ENCODE data around the gene HECTD2. TPM values are rescaled to one million over a fixed set of nuclear protein-coding genes. Genes with fewer than 3 reads are reported as not detected.
A peak's percentile ranks its signal among the peaks of the same experiment; 100 is the strongest.

HECTD2 gene
- total RNA-seq, 1 experiment from 2014 or later, result 5.2 TPM

GRCh38 chr10:91539930-91540329 is 129.8 kb downstream of the HECTD2 start:
- no peaks in the 10 kb centered on the region for H3K36me3 ChIP-seq (ENCODE audit: low read depth)
- intact Hi-C loops (cut with micrococcal nuclease; ENCODE audit: unreplicated experiment), result no loop called here
- H3K27me3 ChIP-seq (ENCODE audit: insufficient read depth, low read depth), result no peaks in the 10 kb centered on the region
- H3K27ac ChIP-seq, result no peak overlapping the region
- no TSS peak for BruUV-seq (replicated peaks)
- no peaks in the 10 kb centered on the region for H3K9me3 ChIP-seq (ENCODE audit: insufficient read depth, low read depth)
- ChIA-PET CTCF (interaction anchor here (0.7 kb wide), 1 partner anchor 129 kb away, joined by 3 read pairs; no protein-coding TSS in a partner anchor), POLR2A (ENCODE audit: unreplicated experiment) (no interaction called here)
- no peaks in the 10 kb centered on the region for H3F3A ChIP-seq (ENCODE audit: insufficient read depth, low read depth)
- H4K20me1 ChIP-seq (ENCODE audit: insufficient read depth), result no peaks in the 10 kb centered on the region
- H3K4me3 ChIP-seq, result no peak overlapping the region
- no peaks in the 10 kb centered on the region for H3K79me2 ChIP-seq (ENCODE audit: low read depth)
- no peak overlapping the region for H2AFZ ChIP-seq
- H3K4me2 ChIP-seq, result no peak overlapping the region
- H3K4me1 ChIP-seq (replicated peaks; ENCODE audit: insufficient read depth), result 0 out of 2 replicates have a peak, but pooled peaks cover 10% of the 10 kb centered on the region
- H3K9me2 ChIP-seq (ENCODE audit: insufficient read depth), result no peaks in the 10 kb centered on the region
- TF ChIP-seq CTCF (conservative IDR thresholded peaks at IDR 0.05), result no peak
- TF ChIP-seq EZH2 (IDR thresholded peaks at IDR 0.05; ENCODE audit: low read depth), result no peak
- DNase-seq, result no peak

GRCh38 chr10:91540733-91541132 is 130.6 kb downstream of the HECTD2 start:
- intact Hi-C loops (cut with micrococcal nuclease; ENCODE audit: unreplicated experiment), result no loop called here
- H3K4me2 ChIP-seq, result no peak overlapping the region; the same call in none of the 2 replicates
- H3K9me2 ChIP-seq (ENCODE audit: insufficient read depth), result no peaks in the 10 kb centered on the region
- no peaks in the 10 kb centered on the region for H3K79me2 ChIP-seq (ENCODE audit: low read depth)
- no TSS peak for BruUV-seq (replicated peaks)
- H3F3A ChIP-seq (ENCODE audit: insufficient read depth, low read depth), result no peaks in the 10 kb centered on the region
- H3K27ac ChIP-seq, result no peak overlapping the region
- H2AFZ ChIP-seq, result no peak overlapping the region
- ChIA-PET CTCF (no interaction called here), POLR2A (ENCODE audit: unreplicated experiment) (no interaction called here)
- H3K4me3 ChIP-seq, result no peak overlapping the region
- no peaks in the 10 kb centered on the region for H3K27me3 ChIP-seq (ENCODE audit: insufficient read depth, low read depth)
- H4K20me1 ChIP-seq (ENCODE audit: insufficient read depth), result no peaks in the 10 kb centered on the region
- TF ChIP-seq CTCF (conservative IDR thresholded peaks at IDR 0.05), result no peak
- TF ChIP-seq EZH2 (IDR thresholded peaks at IDR 0.05; ENCODE audit: low read depth), result no peak
- DNase-seq, result peak; percentile 40 to 66
- H3K9me3 ChIP-seq (ENCODE audit: insufficient read depth, low read depth), result no peaks in the 10 kb centered on the region
- H3K4me1 ChIP-seq (replicated peaks; ENCODE audit: insufficient read depth), result 0 out of 2 replicates have a peak, but pooled peaks cover 10% of the 10 kb centered on the region
- no peaks in the 10 kb centered on the region for H3K36me3 ChIP-seq (ENCODE audit: low read depth)

GRCh38 chr10:91541481-91541880 is 131.3 kb downstream of the HECTD2 start:
- intact Hi-C loops (cut with micrococcal nuclease; ENCODE audit: unreplicated experiment), result no loop called here
- Histone ChIP-seq H3F3A (ENCODE audit: insufficient read depth, low read depth) (no peaks in the 10 kb centered on the region), H3K27me3 (ENCODE audit: insufficient read depth, low read depth) (no peaks in the 10 kb centered on the region), H3K9me2 (ENCODE audit: insufficient read depth) (no peaks in the 10 kb centered on the region), H3K4me3 (no peak overlapping the region), H3K4me1 (replicated peaks; ENCODE audit: insufficient read depth) (0 out of 2 replicates have a peak, but pooled peaks cover 10% of the 10 kb centered on the region), H4K20me1 (ENCODE audit: insufficient read depth) (no peaks in the 10 kb centered on the region), H3K4me2 (no peak overlapping the region), H3K9me3 (ENCODE audit: insufficient read depth, low read depth) (no peaks in the 10 kb centered on the region), H3K27ac (no peak overlapping the region), H3K36me3 (ENCODE audit: low read depth) (no peaks in the 10 kb centered on the region), H2AFZ (no peak overlapping the region), H3K79me2 (ENCODE audit: low read depth) (no peaks in the 10 kb centered on the region)
- no peak for DNase-seq
- ChIA-PET CTCF (no interaction called here), POLR2A (ENCODE audit: unreplicated experiment) (interaction anchor here (0.7 kb wide), 1 partner anchor 18 kb away, joined by 4 read pairs; no protein-coding TSS in a partner anchor)
- no TSS peak for BruUV-seq (replicated peaks)
- TF ChIP-seq CTCF (conservative IDR thresholded peaks at IDR 0.05) (no peak), EZH2 (IDR thresholded peaks at IDR 0.05; ENCODE audit: low read depth) (no peak)
